Osteocyte (in vitro differentiated cells): Measurements from ENCODE around the gene DVL3. TPM values are rescaled to one million over a fixed set of nuclear protein-coding genes. Genes with fewer than 3 reads are reported as not detected.
"Not testable (repeated sequence)": the region's sequence is repeated elsewhere in the genome, so short reads cannot be mapped to it uniquely, and the experiment has no call there.

Source experiments
- DNase-seq: peaks from one replicate; pipeline ENCODE4 v3.0.0; 2021; ENCODE audit warnings: mixed read lengths; ENCODE audit not compliant: unreplicated experiment; ENCODE audit errors: extremely low spot score
- H3K27ac Mint-ChIP-seq: one replicate; pipeline ENCODE4 v1.8.0; 2021; ENCODE audit warnings: mild to moderate bottlenecking, mixed read lengths; ENCODE audit not compliant: unreplicated experiment
- H3K27me3 Mint-ChIP-seq: one replicate; pipeline ENCODE4 v1.8.0; 2021; ENCODE audit warnings: mixed read lengths; ENCODE audit not compliant: unreplicated experiment
- H3K36me3 Mint-ChIP-seq: one replicate; pipeline ENCODE4 v1.8.0; 2021; ENCODE audit warnings: mixed read lengths; ENCODE audit not compliant: unreplicated experiment
- H3K4me1 Mint-ChIP-seq: one replicate; pipeline ENCODE4 v1.8.0; 2021; ENCODE audit warnings: mixed read lengths; ENCODE audit not compliant: unreplicated experiment
- H3K4me3 Mint-ChIP-seq: one replicate; pipeline ENCODE4 v1.8.0; 2021; ENCODE audit warnings: mild to moderate bottlenecking, moderate library complexity, mixed read lengths; ENCODE audit not compliant: unreplicated experiment
- H3K9me3 Mint-ChIP-seq: one replicate; pipeline ENCODE4 v1.8.0; 2021; ENCODE audit warnings: mixed read lengths; ENCODE audit not compliant: unreplicated experiment
- CTCF ChIP-seq: fragments of 200-600 bp; sonication (generic); IDR thresholded peaks from 2 replicates; pipeline ENCODE4 v1.5.0; 2021; ENCODE audit warnings: antibody characterized with exemption, mild to moderate bottlenecking, moderate library complexity
- long read RNA-seq: library from polyadenylated mRNA; unstranded; transcript quantifications from one replicate; pipeline ENCODE4 v2.0.0, GENCODE V29; 2021
- total RNA-seq: library from RNA; stranded (reverse); gene quantifications from 2 replicates; pipeline ENCODE4 v1.2.1, GENCODE V29; 2021

DVL3 gene
- 110 and 121 TPM in 2 replicates for total RNA-seq
- long read RNA-seq, partial matches to known transcripts = 2 of 19 reads
- long read RNA-seq, other reads (novel, unspliced or antisense) = 17 of 19 reads

- DNase-seq = peak; percentile 89
- Mint-ChIP-seq H3K9me3 (no peaks in the 10 kb centered on the region), H3K4me1 (peaks cover 40% of the 10 kb centered on the region), H3K36me3 (peaks cover 4% of the 10 kb centered on the region), H3K4me3 (peak within 1 kb of the TSS; percentile 97), H3K27me3 (no peaks in the 10 kb centered on the region), H3K27ac (peak within 1 kb of the TSS; percentile 91)
- no peak for TF ChIP-seq CTCF
These were observed at the start of gene DVL3 for GRCh38 chr3:184154885-184155643. Gene DVL3, plus strand, starts transcription at chr3:184155377. Its CDS starts 259 bp downstream, at chr3:184155636.

GRCh38 chr3:184110316-184110725 is 44.9 kb upstream of the DVL3 start:
- no peak for TF ChIP-seq CTCF
- Mint-ChIP-seq H3K9me3 (no peaks in the 10 kb centered on the region), H3K27me3 (peaks cover 36% of the 10 kb centered on the region), H3K27ac (no peak overlapping the region), H3K4me3 (no peak overlapping the region), H3K4me1 (peaks cover 4% of the 10 kb centered on the region), H3K36me3 (no peaks in the 10 kb centered on the region)
- no peak for DNase-seq

GRCh38 chr3:184116017-184116416 is 39.2 kb upstream of the DVL3 start:
- no peaks in the 10 kb centered on the region for H3K9me3 Mint-ChIP-seq
- no peak for DNase-seq
- no peaks in the 10 kb centered on the region for H3K36me3 Mint-ChIP-seq
- no peak overlapping the region for H3K27ac Mint-ChIP-seq
- no peak overlapping the region for H3K4me3 Mint-ChIP-seq
- H3K27me3 Mint-ChIP-seq = peaks cover 56% of the 10 kb centered on the region
- TF ChIP-seq CTCF = no peak
- no peaks in the 10 kb centered on the region for H3K4me1 Mint-ChIP-seq

GRCh38 chr3:184117636-184118035 is 37.5 kb upstream of the DVL3 start:
- no peak overlapping the region for H3K27ac Mint-ChIP-seq
- DNase-seq = no peak
- H3K9me3 Mint-ChIP-seq = no peaks in the 10 kb centered on the region
- no peaks in the 10 kb centered on the region for H3K36me3 Mint-ChIP-seq
- no peak for TF ChIP-seq CTCF
- no peaks in the 10 kb centered on the region for H3K4me1 Mint-ChIP-seq
- H3K4me3 Mint-ChIP-seq = no peak overlapping the region
- H3K27me3 Mint-ChIP-seq = peaks cover 56% of the 10 kb centered on the region

GRCh38 chr3:184121031-184121430 is 34.1 kb upstream of the DVL3 start:
- not testable (repeated sequence) for H3K4me1 Mint-ChIP-seq, H3K27ac Mint-ChIP-seq, H3K9me3 Mint-ChIP-seq, H3K4me3 Mint-ChIP-seq, DNase-seq, H3K36me3 Mint-ChIP-seq
- H3K27me3 Mint-ChIP-seq = peaks cover 33% of the 10 kb centered on the region
